Peyer's patch (tissue), 4 donors: ENCODE results near the gene TRMT11.

Source experiments
- CTCF ChIP-seq, 6 experiments: fragments of 450-650 bp in 4 of 6; fragments of 200-600 bp in 2 of 6; sonication (generic) in 1 of 6; IDR thresholded peaks; one replicate each; pipeline ENCODE4 v1.5.1; 2017 to 2019; ENCODE audit warnings: antibody characterized with exemption in 6 of 6, mild to moderate bottlenecking in 3 of 6, moderate library complexity in 1 of 6
- POLR2A ChIP-seq, 2 donors: fragments of 450-650 bp; IDR thresholded peaks; one replicate each; pipeline ENCODE4 v1.5.1; 2017; ENCODE audit warnings: antibody characterized with exemption in 2 of 2, mild to moderate bottlenecking in 2 of 2, moderate library complexity in 2 of 2

GRCh38 chr6:125991653-125992052, 5.3 kb downstream of the TRMT11 start:
- TF ChIP-seq CTCF (IDR thresholded peaks at IDR 0.05) (no peak), POLR2A (IDR thresholded peaks at IDR 0.05) (no peak)
